ENCODE data around the gene TRAPPC2.

Gene TRAPPC2

GRCh38 chrX:13687203-13687602, 47.2 kb downstream of the TRAPPC2 start:
- Histone ChIP-seq H3K4me2 (ENCODE audit: low read length) (no peak overlapping the region), H3K4me3 (ENCODE audit: low read depth, low read length, poor library complexity, severe bottlenecking) (no peak overlapping the region), H3K9me3 (ENCODE audit: low read length) (no peaks in the 10 kb centered on the region), H3K9ac (ENCODE audit: low read length) (no peak overlapping the region), H3K27me3 (ENCODE audit: insufficient read depth, low read length) (no peaks in the 10 kb centered on the region), H3K36me3 (ENCODE audit: insufficient read depth, low read length) (no peaks in the 10 kb centered on the region), H3K9me2 (ENCODE audit: low read depth, low read length) (no peaks in the 10 kb centered on the region), H3K27ac (ENCODE audit: low read depth, low read length, poor library complexity, severe bottlenecking) (no peak overlapping the region), H3K79me2 (ENCODE audit: insufficient read depth, low read length) (peaks cover 24% of the 10 kb centered on the region), H4K20me1 (ENCODE audit: insufficient read depth, low read length) (no peaks in the 10 kb centered on the region), H2AFZ (ENCODE audit: low read length) (no peak overlapping the region), H3F3A (ENCODE audit: insufficient read depth, low read length) (no peaks in the 10 kb centered on the region), H3K4me1 (ENCODE audit: insufficient read depth, low read length, severe bottlenecking) (peaks cover 33% of the 10 kb centered on the region)
- TF ChIP-seq CTCF (IDR thresholded peaks at IDR 0.05; ENCODE audit: low read length) (no peak), EZH2 (IDR thresholded peaks at IDR 0.05; ENCODE audit: borderline replicate concordance, low read length) (no peak)

- no peak overlapping the region for H3K27ac ChIP-seq (ENCODE audit: low read depth, low read length, poor library complexity, severe bottlenecking)
- no peaks in the 10 kb centered on the region for H3K36me3 ChIP-seq (ENCODE audit: insufficient read depth, low read length)
- H3K4me2 ChIP-seq (ENCODE audit: low read length) = no peak overlapping the region
- no peaks in the 10 kb centered on the region for H3K9me3 ChIP-seq (ENCODE audit: low read length)
- no peak overlapping the region for H2AFZ ChIP-seq (ENCODE audit: low read length)
- no peaks in the 10 kb centered on the region for H3K27me3 ChIP-seq (ENCODE audit: insufficient read depth, low read length)
- peaks cover 11% of the 10 kb centered on the region for H3K79me2 ChIP-seq (ENCODE audit: insufficient read depth, low read length)
- H3K9ac ChIP-seq (ENCODE audit: low read length) = no peak overlapping the region
- no peaks in the 10 kb centered on the region for H4K20me1 ChIP-seq (ENCODE audit: insufficient read depth, low read length)
- H3K4me1 ChIP-seq (ENCODE audit: insufficient read depth, low read length, severe bottlenecking) = peaks cover 13% of the 10 kb centered on the region
- no peak overlapping the region for H3K4me3 ChIP-seq (ENCODE audit: low read depth, low read length, poor library complexity, severe bottlenecking)
- no peaks in the 10 kb centered on the region for H3F3A ChIP-seq (ENCODE audit: insufficient read depth, low read length)
- no peaks in the 10 kb centered on the region for H3K9me2 ChIP-seq (ENCODE audit: low read depth, low read length)
- TF ChIP-seq CTCF (IDR thresholded peaks at IDR 0.05; ENCODE audit: low read length) (no peak), EZH2 (IDR thresholded peaks at IDR 0.05; ENCODE audit: borderline replicate concordance, low read length) (no peak)
Observed at GRCh38 chrX:13685126-13685763, 49.2 kb downstream of the TRAPPC2 start.

- H3K9me3 ChIP-seq (ENCODE audit: low read length) = no peaks in the 10 kb centered on the region
- H4K20me1 ChIP-seq (ENCODE audit: insufficient read depth, low read length) = no peaks in the 10 kb centered on the region
Observed at GRCh38 chrX:13684361-13684760, 50.1 kb downstream of the TRAPPC2 start.

More at GRCh38 chrX:13684361-13684760, 50.1 kb downstream of the TRAPPC2 start:
- Histone ChIP-seq H3K9me2 (ENCODE audit: low read depth, low read length) (no peaks in the 10 kb centered on the region), H3K4me1 (ENCODE audit: insufficient read depth, low read length, severe bottlenecking) (peaks cover 9% of the 10 kb centered on the region), H3K4me2 (ENCODE audit: low read length) (no peak overlapping the region), H3K9ac (ENCODE audit: low read length) (no peak overlapping the region), H2AFZ (ENCODE audit: low read length) (no peak overlapping the region), H3K4me3 (ENCODE audit: low read depth, low read length, poor library complexity, severe bottlenecking) (no peak overlapping the region), H3K27ac (ENCODE audit: low read depth, low read length, poor library complexity, severe bottlenecking) (no peak overlapping the region), H3K27me3 (ENCODE audit: insufficient read depth, low read length) (no peaks in the 10 kb centered on the region), H3K79me2 (ENCODE audit: insufficient read depth, low read length) (peaks cover 2% of the 10 kb centered on the region; the same call in 1 of the 2 replicates), H3K36me3 (ENCODE audit: insufficient read depth, low read length) (no peaks in the 10 kb centered on the region), H3F3A (ENCODE audit: insufficient read depth, low read length) (no peaks in the 10 kb centered on the region)
- no peak for TF ChIP-seq CTCF (IDR thresholded peaks at IDR 0.05; ENCODE audit: low read length)
- no peak for TF ChIP-seq EZH2 (IDR thresholded peaks at IDR 0.05; ENCODE audit: borderline replicate concordance, low read length)
